Fibroblast of villous mesenchyme (primary cell): Measurements from ENCODE around the gene HIPK3. TPM values are rescaled to one million over a fixed set of nuclear protein-coding genes. Genes with fewer than 3 reads are reported as not detected.
A peak's percentile ranks its signal among the peaks of the same experiment; 100 is the strongest.
"Not testable (repeated sequence)": the region's sequence is repeated elsewhere in the genome, so short reads cannot be mapped to it uniquely, and the experiment has no call there.

ENCODE experiments used
- DNase-seq: peaks from one replicate; pipeline ENCODE4 v3.0.0-alpha.2; 2010; ENCODE audit warnings: low read depth
- H3K4me3 ChIP-seq: 2 replicates; pipeline ENCODE4 v1.5.1; 2011; ENCODE audit warnings: low read depth, mild to moderate bottlenecking, low read length
- CTCF ChIP-seq: IDR thresholded peaks from 2 replicates; pipeline ENCODE4 v1.5.1; 2012; ENCODE audit warnings: low read depth, mild to moderate bottlenecking, low read length; ENCODE audit not compliant: insufficient read depth
- total RNA-seq: library from RNA; depleted of rRNA; stranded (reverse); fragments of >200 nt; gene quantifications from 2 replicates; pipeline ENCODE4 v1.2.3, GENCODE V29; 2012

Gene HIPK3
- total RNA-seq, 1 donor: 121 TPM

DNA sequence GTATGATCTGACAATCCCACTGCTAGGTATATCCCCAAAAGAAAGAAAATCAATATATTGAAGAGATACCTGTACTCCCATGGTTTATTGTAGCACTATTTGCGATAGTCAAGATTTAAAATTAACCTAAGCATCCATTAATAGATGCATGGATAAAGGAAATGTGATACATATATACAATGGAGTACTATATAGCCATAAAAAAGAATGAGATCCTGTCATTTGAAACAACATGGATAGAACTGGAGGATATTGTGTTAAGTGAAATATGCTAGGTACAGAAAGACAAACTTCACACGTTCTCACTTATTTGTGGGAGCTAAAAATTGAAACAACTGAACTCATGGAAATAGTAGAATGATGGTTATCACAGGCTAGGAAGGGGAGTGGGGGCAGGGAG, 14.6 kb upstream of the HIPK3 start:
- TF ChIP-seq CTCF: no peak
- DNase-seq: no peak
- no peak overlapping the region for H3K4me3 ChIP-seq

DNA sequence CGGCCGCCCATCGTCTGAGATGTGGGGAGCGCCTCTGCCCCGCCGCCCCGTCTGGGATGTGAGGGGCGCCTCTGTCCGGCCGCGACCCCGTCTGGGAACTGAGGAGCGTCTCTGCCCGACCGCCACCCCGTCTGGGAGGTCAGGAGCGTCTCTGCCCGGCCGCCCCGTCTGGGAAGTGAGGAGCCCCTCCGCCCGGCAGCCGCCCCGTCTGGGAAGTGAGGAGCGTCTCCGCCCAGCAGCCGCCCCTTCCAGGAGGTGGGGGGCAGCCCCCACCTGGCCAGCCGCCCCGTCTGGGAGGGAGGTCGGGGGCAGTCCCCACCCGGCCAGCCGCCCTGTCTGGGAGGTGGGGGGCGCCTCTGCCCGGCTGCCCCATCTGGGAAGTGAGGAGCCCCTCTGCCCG, 13.5 kb upstream of the HIPK3 start:
- DNase-seq, H3K4me3 ChIP-seq: not testable (repeated sequence)

GRCh38 chr11:33248416-33248971, 8.7 kb upstream of the HIPK3 start:
- DNase-seq: peak; percentile 30
- TF ChIP-seq CTCF: no peak
- no peak overlapping the region for H3K4me3 ChIP-seq

GRCh38 chr11:33256031-33256812, 959 bp upstream of the HIPK3 start:
- H3K4me3 ChIP-seq: peak overlapping the region; percentile 96
- no peak for TF ChIP-seq CTCF
- DNase-seq: peak; percentile 27

DNA sequence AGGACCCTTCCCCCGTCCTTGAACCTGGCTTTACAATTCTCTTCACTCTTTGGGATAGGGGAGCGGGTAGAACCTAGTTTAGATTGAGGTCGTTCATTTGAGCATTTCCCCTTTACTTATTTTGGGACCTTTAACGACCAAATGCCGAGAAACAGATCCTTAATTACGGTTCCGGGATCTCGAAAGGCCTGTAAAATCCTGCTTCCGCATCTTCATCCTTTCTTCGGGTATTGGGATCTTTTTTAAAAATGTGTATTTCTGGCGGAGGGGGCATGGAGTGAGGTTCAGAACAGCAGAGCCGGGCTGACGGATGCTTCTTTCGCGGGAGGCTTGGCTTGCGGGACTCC, 395 bp upstream of the HIPK3 start:
- DNase-seq: no peak
- peak overlapping the region; percentile 96 for H3K4me3 ChIP-seq
- TF ChIP-seq CTCF: no peak

DNA sequence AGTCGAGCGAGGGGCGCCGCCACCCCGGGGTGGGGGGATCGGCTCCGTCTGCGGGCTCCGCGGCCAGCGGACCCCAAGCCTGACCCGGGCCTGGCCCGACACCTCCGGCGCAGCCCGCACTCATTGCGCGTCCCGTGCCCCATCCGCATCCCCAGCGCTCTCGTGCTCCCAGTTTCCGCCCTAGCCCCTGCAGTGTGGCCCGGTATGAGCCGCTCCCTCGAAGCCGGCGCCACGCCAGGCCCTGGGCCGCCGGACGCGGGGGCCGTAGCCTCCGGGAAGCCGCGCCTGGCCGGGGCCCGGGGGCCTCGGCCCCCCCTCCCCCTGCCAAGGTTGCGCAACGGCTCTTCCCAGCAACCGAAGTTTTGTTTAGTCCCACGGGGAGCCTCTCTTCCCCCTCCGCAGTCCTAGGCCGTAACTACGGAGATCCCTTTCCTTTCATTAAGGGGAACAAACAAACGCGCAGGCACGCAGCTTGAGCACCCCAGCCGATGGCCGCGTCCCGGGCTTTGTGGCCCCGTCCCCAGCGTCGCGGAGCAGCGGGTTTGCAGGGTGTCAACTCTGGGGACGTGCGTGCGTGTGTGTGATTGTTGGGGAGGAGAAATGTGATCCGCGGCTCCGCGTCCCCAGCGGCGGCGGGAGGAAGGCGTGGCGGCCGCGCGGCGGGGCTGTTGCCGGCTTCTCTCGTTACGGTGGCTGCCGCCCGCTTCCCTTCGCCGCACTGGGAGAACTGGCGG, 883 bp downstream of the HIPK3 start:
- peak; percentile 93 for DNase-seq
- peak; percentile 31 for TF ChIP-seq CTCF
- H3K4me3 ChIP-seq: peak overlapping the region; percentile 96

DNA sequence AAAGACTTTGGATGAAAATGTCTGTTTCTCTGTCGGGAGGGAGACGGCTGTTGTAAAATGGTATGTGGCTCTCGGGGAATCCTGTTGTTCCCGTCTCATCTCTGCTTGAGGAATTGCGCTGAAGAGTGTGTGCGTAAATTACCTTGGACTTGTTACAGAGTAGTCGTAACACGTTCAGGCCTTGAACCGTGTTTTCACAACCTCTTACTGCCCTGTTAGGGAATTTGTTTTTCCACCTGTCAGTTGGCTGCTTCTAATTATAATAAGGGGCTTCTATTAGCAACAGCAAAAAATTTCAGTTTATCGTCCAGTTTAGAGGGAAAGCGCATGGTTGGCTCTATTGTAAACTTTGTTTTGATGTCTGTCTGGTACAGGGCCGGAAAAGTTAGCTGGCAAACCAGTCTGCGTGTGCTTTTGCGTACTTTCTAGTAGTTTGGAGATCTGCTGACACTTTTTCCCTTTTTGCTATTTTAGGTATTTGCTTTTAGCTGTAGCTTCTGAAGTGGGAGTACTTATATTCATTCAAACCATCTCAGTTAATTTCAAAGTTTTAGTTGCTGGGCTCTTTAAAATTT, 1.5 kb downstream of the HIPK3 start:
- peak overlapping the region; percentile 96 for H3K4me3 ChIP-seq
- DNase-seq: no peak
- no peak for TF ChIP-seq CTCF
